ENCODE results near the gene SLFNL1. TPM values are rescaled to one million over a fixed set of nuclear protein-coding genes. Genes with fewer than 3 reads are reported as not detected.

Gene SLFNL1
- 0.14 TPM in 1 of 2 replicates, not detected in the other for total RNA-seq (2014; rRNA removed; shearing (Covaris generic))
- 0.19 and 0.29 TPM in 2 replicates for polyA plus RNA-seq (2016; fragmentation: Nextera tagmentation; extraction: Ambion mirVana)
- long read RNA-seq, partial matches to known transcripts: 0 of 2 reads
- long read RNA-seq, other reads (novel, unspliced or antisense): 2 of 2 reads

GRCh38 chr1:41021526-41022308 lies at the start of gene SLFNL1:
Gene SLFNL1 (minus strand): TSS chr1:41021725. CDS start chr1:41020660, 1,065 bp downstream.
- no peak within 1 kb of the TSS for H3K4me3 Mint-ChIP-seq
- H3K27me3 Mint-ChIP-seq (ENCODE audit: insufficient read depth, low read depth, poor library complexity): peaks cover 44% of the 10 kb centered on the region
- peak; percentile 76 for DNase-seq (ENCODE audit: low spot score)
- H3K4me1 ChIP-seq (ENCODE audit: insufficient read depth): peaks cover 7% of the 10 kb centered on the region; the same call in 1 of the 2 replicates
- H3K9me2 ChIP-seq (ENCODE audit: insufficient read depth): no peaks in the 10 kb centered on the region
- 0 out of 2 replicates have a peak, but pooled peaks cover 4% of the 10 kb centered on the region for H4K20me1 ChIP-seq (replicated peaks; ENCODE audit: insufficient read depth)
- no peak within 1 kb of the TSS for H3K4me3 ChIP-seq
- H3K4me2 ChIP-seq: 0 out of 2 replicates have a peak within 1 kb of the TSS, but pooled peaks have one; percentile 38
- H3K4me1 Mint-ChIP-seq: peaks cover 24% of the 10 kb centered on the region
- H3K27me3 ChIP-seq (ENCODE audit: insufficient read depth): peaks cover 17% of the 10 kb centered on the region; the same call in 1 of the 2 replicates
- H2AFZ ChIP-seq: no peak within 1 kb of the TSS
- no peaks in the 10 kb centered on the region for H3K79me2 ChIP-seq (replicated peaks; ENCODE audit: insufficient read depth)
- peak within 1 kb of the TSS; percentile 23; the same call in 1 of the 2 replicates for H3K27ac ChIP-seq (ENCODE audit: low read depth)
- TF ChIP-seq CTCF (conservative IDR thresholded peaks at IDR 0.05; ENCODE audit: low read depth in 2 of 2) (peak; percentile 21 to 54; a peak in 2 of 4 replicates), CREB1 (CRISPR knock-in tag; IDR thresholded peaks at IDR 0.05; ENCODE audit: low read depth) (no peak), POLR2AphosphoS5 (IDR thresholded peaks at IDR 0.05; ENCODE audit: low read depth) (peak; percentile 18; the same call in 1 of the 2 replicates)
- no peaks in the 10 kb centered on the region; the same call in 2 of the 3 replicates for H3K9me3 Mint-ChIP-seq
- H3F3A ChIP-seq (replicated peaks; ENCODE audit: low read depth): 0 out of 2 replicates have a peak, but pooled peaks cover 3% of the 10 kb centered on the region
- no peaks in the 10 kb centered on the region; the same call in 1 of the 2 replicates for H3K36me3 ChIP-seq (ENCODE audit: insufficient read depth)
- peaks cover 19% of the 10 kb centered on the region for H3K36me3 Mint-ChIP-seq (ENCODE audit: low read depth)
- H3K27ac Mint-ChIP-seq: peak within 1 kb of the TSS; percentile 37; the same call in 1 of the 2 replicates
- ATAC-seq: peak; percentile 75

GRCh38 chr1:41056907-41057306 lies 35.4 kb upstream of the SLFNL1 start:
- Histone ChIP-seq H2AFZ (no peak overlapping the region), H3K4me1 (ENCODE audit: insufficient read depth) (no peaks in the 10 kb centered on the region), H4K20me1 (replicated peaks; ENCODE audit: insufficient read depth) (no peaks in the 10 kb centered on the region; the same call in 1 of the 2 replicates), H3K4me3 (no peak overlapping the region), H3F3A (replicated peaks; ENCODE audit: low read depth) (no peaks in the 10 kb centered on the region), H3K79me2 (replicated peaks; ENCODE audit: insufficient read depth) (no peaks in the 10 kb centered on the region), H3K9me2 (ENCODE audit: insufficient read depth) (no peaks in the 10 kb centered on the region), H3K4me2 (no peak overlapping the region), H3K36me3 (ENCODE audit: insufficient read depth) (no peaks in the 10 kb centered on the region), H3K27ac (ENCODE audit: low read depth) (no peak overlapping the region), H3K27me3 (ENCODE audit: insufficient read depth) (no peaks in the 10 kb centered on the region)
- no peak for TF ChIP-seq CREB1 (CRISPR knock-in tag; IDR thresholded peaks at IDR 0.05; ENCODE audit: low read depth)
- no peak for TF ChIP-seq POLR2AphosphoS5 (IDR thresholded peaks at IDR 0.05; ENCODE audit: low read depth)
- no peak for TF ChIP-seq EZH2 (IDR thresholded peaks at IDR 0.05; ENCODE audit: low read depth, unreplicated experiment)
- TF ChIP-seq CTCF (conservative IDR thresholded peaks at IDR 0.05; ENCODE audit: low read depth in 2 of 2): no peak
- no peak for TF ChIP-seq ZNF462 (CRISPR knock-in tag; IDR thresholded peaks at IDR 0.05)
- no peak for TF ChIP-seq ETS1 (IDR thresholded peaks at IDR 0.05)
- H3K27me3 Mint-ChIP-seq (ENCODE audit: insufficient read depth, low read depth, poor library complexity): no peaks in the 10 kb centered on the region
- peaks cover 4% of the 10 kb centered on the region; the same call in 1 of the 3 replicates for H3K4me1 Mint-ChIP-seq
- peaks cover 36% of the 10 kb centered on the region for H3K36me3 Mint-ChIP-seq (ENCODE audit: low read depth)
- peak; percentile 62 for ATAC-seq
- DNase-seq (ENCODE audit: low spot score): peak; percentile 38
- H3K4me3 Mint-ChIP-seq: no peak overlapping the region
- peaks cover 8% of the 10 kb centered on the region; the same call in 2 of the 3 replicates for H3K9me3 Mint-ChIP-seq
- no peak overlapping the region for H3K27ac Mint-ChIP-seq

All from GM23338 (cell line).